Loucy (cell line): Measurements from ENCODE around the gene BLOC1S3.

Experiments
- H2AFZ ChIP-seq: fragments of 200-600 bp; sonication (generic); 2 replicates; pipeline ENCODE4 v1.6.0; 2016; ENCODE audit warnings: antibody characterized with exemption, mild to moderate bottlenecking, low read length, moderate library complexity
- H3F3A ChIP-seq: fragments of 200-600 bp; 2 replicates; pipeline ENCODE4 v1.6.0; 2016; ENCODE audit warnings: antibody characterized with exemption, low read depth, mild to moderate bottlenecking
- H3K27me3 ChIP-seq: fragments of 200-600 bp; sonication (generic); 2 replicates; pipeline ENCODE4 v1.6.1; 2014; ENCODE audit warnings: low read length, mild to moderate bottlenecking; ENCODE audit not compliant: insufficient read depth, poor library complexity, severe bottlenecking
- H3K36me3 ChIP-seq: fragments of 200-600 bp; sonication (generic); 2 replicates; pipeline ENCODE4 v1.6.1; 2016; ENCODE audit warnings: low read length; ENCODE audit not compliant: insufficient read depth
- H3K4me1 ChIP-seq: fragments of 200-600 bp; sonication (generic); 2 replicates; pipeline ENCODE4 v1.5.1; 2014; ENCODE audit warnings: low read length, mild to moderate bottlenecking; ENCODE audit not compliant: insufficient read depth, poor library complexity, severe bottlenecking
- H3K4me2 ChIP-seq: fragments of 200-600 bp; sonication (generic); 2 replicates; pipeline ENCODE4 v1.6.0; 2014; ENCODE audit warnings: antibody characterized with exemption, low read length, low read depth, mild to moderate bottlenecking; ENCODE audit not compliant: poor library complexity, severe bottlenecking
- H3K4me3 ChIP-seq: fragments of 200-600 bp; sonication (generic); 2 replicates; pipeline ENCODE4 v1.5.1; 2014; ENCODE audit warnings: low read length, mild to moderate bottlenecking, mixed read lengths; ENCODE audit not compliant: poor library complexity, severe bottlenecking
- H3K79me2 ChIP-seq: fragments of 200-600 bp; sonication (generic); 2 replicates; pipeline ENCODE4 v1.6.1; 2014; ENCODE audit warnings: low read length; ENCODE audit not compliant: insufficient read depth
- H3K9ac ChIP-seq: fragments of 200-600 bp; sonication (generic); 2 replicates; pipeline ENCODE4 v1.6.0; 2014; ENCODE audit warnings: mild to moderate bottlenecking, low read depth, low read length, moderate library complexity; ENCODE audit not compliant: poor library complexity, severe bottlenecking
- H3K9me2 ChIP-seq: fragments of 200-600 bp; sonication (generic); replicated peaks from 2 replicates; pipeline ENCODE4 v1.6.1; 2016; ENCODE audit warnings: low read depth, low read length, mixed read lengths
- H3K9me3 ChIP-seq: fragments of 200-600 bp; sonication (generic); 2 replicates; pipeline ENCODE4 v1.6.1; 2014; ENCODE audit warnings: mild to moderate bottlenecking, antibody characterized with exemption, low read length, low read depth; ENCODE audit not compliant: insufficient read depth
- H4K20me1 ChIP-seq: fragments of 200-600 bp; sonication (generic); 2 replicates; pipeline ENCODE4 v1.6.0; 2014; ENCODE audit warnings: antibody characterized with exemption, low read length, mild to moderate bottlenecking; ENCODE audit not compliant: insufficient read depth, poor library complexity, severe bottlenecking
- EZH2phosphoT487 ChIP-seq: fragments of 200-600 bp; IDR thresholded peaks from 2 replicates; pipeline ENCODE4 v1.6.1; 2018; ENCODE audit warnings: antibody characterized with exemption, mild to moderate bottlenecking, moderate library complexity, borderline replicate concordance
- TF ChIP-seq, protein P1 (sequence below): fragments of 200-600 bp; sonication (generic); conservative IDR thresholded peaks from 2 replicates; pipeline ENCODE4 v1.5.1; 2014; ENCODE audit warnings: mild to moderate bottlenecking, antibody characterized with exemption, low read length

BLOC1S3 gene

DNA sequence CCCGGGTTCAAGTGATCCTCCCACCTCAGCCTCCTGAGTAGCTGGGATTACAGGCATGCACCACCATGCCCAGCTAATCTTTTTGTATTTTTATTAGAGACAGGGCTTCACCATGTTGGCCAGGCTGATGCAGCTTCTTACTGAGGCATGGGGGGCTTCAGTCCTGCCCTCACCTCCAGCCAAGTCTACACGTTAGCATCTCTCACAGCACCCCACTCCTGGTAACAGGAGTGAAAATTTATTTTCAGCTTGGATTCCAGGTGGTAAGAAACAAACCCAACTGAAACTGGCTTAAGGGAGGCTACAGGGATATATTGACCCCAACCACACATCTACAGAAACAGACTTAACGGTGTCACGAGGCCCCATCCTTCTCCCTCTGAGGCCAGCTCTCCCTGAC is 28.4 kb upstream of the BLOC1S3 start:
- H3K36me3 ChIP-seq: no peaks in the 10 kb centered on the region; the same call in 1 of the 2 replicates
- no peaks in the 10 kb centered on the region for H3K27me3 ChIP-seq
- H3K9me2 ChIP-seq: no peaks in the 10 kb centered on the region
- no peaks in the 10 kb centered on the region for H3K4me1 ChIP-seq
- no peak for TF ChIP-seq EZH2phosphoT487
- TF ChIP-seq, protein P1, sequence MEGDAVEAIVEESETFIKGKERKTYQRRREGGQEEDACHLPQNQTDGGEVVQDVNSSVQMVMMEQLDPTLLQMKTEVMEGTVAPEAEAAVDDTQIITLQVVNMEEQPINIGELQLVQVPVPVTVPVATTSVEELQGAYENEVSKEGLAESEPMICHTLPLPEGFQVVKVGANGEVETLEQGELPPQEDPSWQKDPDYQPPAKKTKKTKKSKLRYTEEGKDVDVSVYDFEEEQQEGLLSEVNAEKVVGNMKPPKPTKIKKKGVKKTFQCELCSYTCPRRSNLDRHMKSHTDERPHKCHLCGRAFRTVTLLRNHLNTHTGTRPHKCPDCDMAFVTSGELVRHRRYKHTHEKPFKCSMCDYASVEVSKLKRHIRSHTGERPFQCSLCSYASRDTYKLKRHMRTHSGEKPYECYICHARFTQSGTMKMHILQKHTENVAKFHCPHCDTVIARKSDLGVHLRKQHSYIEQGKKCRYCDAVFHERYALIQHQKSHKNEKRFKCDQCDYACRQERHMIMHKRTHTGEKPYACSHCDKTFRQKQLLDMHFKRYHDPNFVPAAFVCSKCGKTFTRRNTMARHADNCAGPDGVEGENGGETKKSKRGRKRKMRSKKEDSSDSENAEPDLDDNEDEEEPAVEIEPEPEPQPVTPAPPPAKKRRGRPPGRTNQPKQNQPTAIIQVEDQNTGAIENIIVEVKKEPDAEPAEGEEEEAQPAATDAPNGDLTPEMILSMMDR: no peak
- no peak overlapping the region for H3K4me3 ChIP-seq
- H3K79me2 ChIP-seq: no peaks in the 10 kb centered on the region
- no peak overlapping the region for H3K4me2 ChIP-seq
- no peak overlapping the region for H2AFZ ChIP-seq
- no peak overlapping the region for H3K9ac ChIP-seq
- no peaks in the 10 kb centered on the region for H3K9me3 ChIP-seq
- no peaks in the 10 kb centered on the region for H4K20me1 ChIP-seq
- H3F3A ChIP-seq: no peaks in the 10 kb centered on the region

DNA sequence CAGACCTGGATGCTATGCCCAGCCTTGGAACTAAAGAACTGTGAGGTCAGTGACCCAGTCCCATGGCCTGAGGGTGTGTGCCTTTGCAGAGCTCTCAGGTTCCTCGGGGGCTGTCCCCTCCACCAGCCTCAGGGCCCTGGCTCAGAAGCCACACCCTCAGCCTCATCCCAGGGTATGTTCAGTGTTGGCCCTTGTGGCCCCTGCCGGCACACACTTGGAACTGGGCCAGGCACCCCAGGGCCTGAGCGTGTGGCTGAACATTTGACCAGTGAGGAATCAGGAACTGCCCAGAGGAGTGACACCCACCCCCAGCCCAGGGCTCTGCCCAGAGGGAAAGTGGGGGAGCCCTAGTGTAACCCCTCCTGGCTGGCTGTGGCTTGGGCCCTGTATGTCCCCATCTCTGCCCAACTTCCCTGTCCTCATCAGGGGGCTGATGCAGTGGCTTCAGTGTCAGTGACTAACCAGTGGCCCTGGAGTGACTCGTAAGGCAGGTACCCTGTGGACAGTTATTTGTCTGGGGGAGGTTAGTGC is 27.8 kb upstream of the BLOC1S3 start:
- H3K27me3 ChIP-seq: no peaks in the 10 kb centered on the region
- H3K9me2 ChIP-seq: no peaks in the 10 kb centered on the region
- H3K4me3 ChIP-seq: no peak overlapping the region
- H3K36me3 ChIP-seq: no peaks in the 10 kb centered on the region; the same call in 1 of the 2 replicates
- no peaks in the 10 kb centered on the region for H3F3A ChIP-seq
- H2AFZ ChIP-seq: no peak overlapping the region
- H3K4me2 ChIP-seq: no peak overlapping the region
- H3K4me1 ChIP-seq: no peaks in the 10 kb centered on the region
- H3K9me3 ChIP-seq: no peaks in the 10 kb centered on the region
- H4K20me1 ChIP-seq: no peaks in the 10 kb centered on the region
- H3K79me2 ChIP-seq: no peaks in the 10 kb centered on the region
- TF ChIP-seq, protein P1: no peak
- TF ChIP-seq EZH2phosphoT487: no peak
- no peak overlapping the region for H3K9ac ChIP-seq

DNA sequence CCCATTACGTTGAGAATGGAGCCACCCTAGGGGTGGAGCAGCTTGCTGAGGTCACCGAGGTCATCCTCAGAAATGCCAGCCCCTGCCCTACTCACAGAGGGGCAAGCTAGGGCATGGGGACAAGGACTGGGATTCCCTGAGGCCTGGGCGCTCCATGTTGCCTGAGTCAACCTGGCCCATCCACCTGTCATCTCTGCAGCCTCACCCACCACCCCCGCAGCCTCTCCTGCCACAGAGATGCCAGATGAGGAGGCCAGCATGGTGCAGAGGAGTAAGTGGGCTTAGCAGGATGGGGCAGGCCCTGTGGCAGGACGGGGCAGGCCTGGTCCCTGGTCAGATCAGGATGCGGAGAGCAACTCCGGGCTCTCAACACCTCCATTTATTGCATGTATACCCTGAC is 27.3 kb upstream of the BLOC1S3 start:
- Histone ChIP-seq H3K4me3 (no peak overlapping the region), H4K20me1 (no peaks in the 10 kb centered on the region), H3K9me3 (no peaks in the 10 kb centered on the region), H3K4me1 (no peaks in the 10 kb centered on the region), H3K4me2 (no peak overlapping the region), H3K27me3 (no peaks in the 10 kb centered on the region), H3K36me3 (no peaks in the 10 kb centered on the region; the same call in 1 of the 2 replicates), H3F3A (no peaks in the 10 kb centered on the region), H3K9ac (no peak overlapping the region), H2AFZ (no peak overlapping the region), H3K9me2 (no peaks in the 10 kb centered on the region), H3K79me2 (no peaks in the 10 kb centered on the region)
- TF ChIP-seq EZH2phosphoT487: no peak
- TF ChIP-seq, protein P1: no peak
